GM23338 (cell line): Measurements from ENCODE around the gene RAD21L1. TPM values are rescaled to one million over a fixed set of nuclear protein-coding genes. Genes with fewer than 3 reads are reported as not detected.

Source experiments
- ATAC-seq: fragments of 200-7000 bp; cut with Tn5 transposase; 3 replicates; pipeline ENCODE4 v1.9.1; 2020
- DNase-seq: peaks from one replicate; pipeline ENCODE4 v3.0.0-alpha.2; 2015; ENCODE audit warnings: low spot score
- H2AFZ ChIP-seq: fragments of 200-600 bp; sonication (generic); 2 replicates; pipeline ENCODE4 v1.8.0; 2016; ENCODE audit warnings: antibody characterized with exemption, mild to moderate bottlenecking, moderate library complexity
- H3F3A ChIP-seq: fragments of 200-600 bp; sonication (generic); replicated peaks from 2 replicates; pipeline ENCODE4 v1.8.0; 2017; ENCODE audit warnings: antibody characterized with exemption, mixed run types, low read depth
- H3K27ac ChIP-seq: fragments of 200-600 bp; sonication (generic); 2 replicates; pipeline ENCODE4 v1.6.1; 2016; ENCODE audit warnings: low read depth
- H3K27me3 ChIP-seq: fragments of 200-600 bp; sonication (generic); 2 replicates; pipeline ENCODE4 v1.8.0; 2016; ENCODE audit warnings: mild to moderate bottlenecking, mixed run types, moderate library complexity; ENCODE audit not compliant: insufficient read depth
- H3K36me3 ChIP-seq: fragments of 200-600 bp; sonication (generic); 2 replicates; pipeline ENCODE4 v1.8.0; 2016; ENCODE audit warnings: mild to moderate bottlenecking; ENCODE audit not compliant: insufficient read depth
- H3K4me1 ChIP-seq: fragments of 200-600 bp; sonication (generic); 2 replicates; pipeline ENCODE4 v1.8.0; 2016; ENCODE audit warnings: mild to moderate bottlenecking, moderate library complexity; ENCODE audit not compliant: insufficient read depth
- H3K4me2 ChIP-seq: fragments of 200-600 bp; sonication (generic); 2 replicates; pipeline ENCODE4 v1.7.1; 2017; ENCODE audit warnings: mixed run types
- H3K4me3 ChIP-seq: fragments of 200-600 bp; sonication (generic); 2 replicates; pipeline ENCODE4 v1.6.1; 2016; ENCODE audit warnings: mixed run types
- H3K79me2 ChIP-seq: fragments of 200-600 bp; sonication (generic); replicated peaks from 2 replicates; pipeline ENCODE4 v1.8.0; 2017; ENCODE audit warnings: mild to moderate bottlenecking; ENCODE audit not compliant: insufficient read depth
- H3K9me2 ChIP-seq: fragments of 200-600 bp; sonication (generic); 2 replicates; pipeline ENCODE4 v1.8.0; 2017; ENCODE audit not compliant: insufficient read depth
- H4K20me1 ChIP-seq: fragments of 200-600 bp; sonication (generic); replicated peaks from 2 replicates; pipeline ENCODE4 v1.8.0; 2017; ENCODE audit warnings: mild to moderate bottlenecking; ENCODE audit not compliant: insufficient read depth
- H3K27ac Mint-ChIP-seq: 2 replicates; pipeline ENCODE4 v1.8.0; 2020; ENCODE audit warnings: inconsistent platforms, mild to moderate bottlenecking, moderate library complexity, mixed read lengths
- H3K27me3 Mint-ChIP-seq: 3 replicates; pipeline ENCODE4 v1.8.0; 2022; ENCODE audit warnings: low read depth, mild to moderate bottlenecking, moderate library complexity, mixed read lengths, inconsistent platforms; ENCODE audit not compliant: insufficient read depth, poor library complexity
- H3K36me3 Mint-ChIP-seq: 3 replicates; pipeline ENCODE4 v1.8.0; 2021; ENCODE audit warnings: low read depth, mild to moderate bottlenecking, inconsistent platforms, moderate library complexity, mixed read lengths
- H3K4me1 Mint-ChIP-seq: 3 replicates; pipeline ENCODE4 v1.8.0; 2020; ENCODE audit warnings: mild to moderate bottlenecking, inconsistent platforms, mixed read lengths
- H3K4me3 Mint-ChIP-seq: 3 replicates; pipeline ENCODE4 v1.8.0; 2021; ENCODE audit warnings: moderate library complexity, mild to moderate bottlenecking, inconsistent platforms, mixed read lengths
- H3K9me3 Mint-ChIP-seq: 3 replicates; pipeline ENCODE4 v1.8.0; 2020; ENCODE audit warnings: moderate library complexity, mild to moderate bottlenecking, inconsistent platforms, mixed read lengths
- EZH2 ChIP-seq: fragments of 200-600 bp; sonication (generic); IDR thresholded peaks from one replicate; pipeline ENCODE4 v1.8.0; 2017; ENCODE audit warnings: antibody characterized with exemption, mild to moderate bottlenecking, low read depth; ENCODE audit not compliant: unreplicated experiment
- EZH2phosphoT487 ChIP-seq: fragments of 200-600 bp; sonication (generic); IDR thresholded peaks from one replicate; pipeline ENCODE4 v1.8.1; 2018; ENCODE audit warnings: antibody characterized with exemption; ENCODE audit not compliant: unreplicated experiment
- NANOG ChIP-seq: IDR thresholded peaks from 2 replicates; pipeline ENCODE4 v1.6.1; 2016; ENCODE audit warnings: antibody characterized with exemption, borderline replicate concordance
- POLR2AphosphoS5 ChIP-seq: IDR thresholded peaks from 2 replicates; pipeline ENCODE4 v1.6.1; 2016; ENCODE audit warnings: antibody characterized with exemption, low read depth
- STAT1 ChIP-seq: IDR thresholded peaks from one replicate; pipeline ENCODE4 v1.6.1; 2016; ENCODE audit warnings: antibody characterized with exemption; ENCODE audit not compliant: unreplicated experiment
- ZNF114 ChIP-seq: fragments of 250-450 bp; sonication (Bioruptor Pico); IDR thresholded peaks from 2 replicates; pipeline ENCODE4 v1.5.0; 2020; ENCODE audit warnings: mild to moderate bottlenecking, moderate library complexity
- ZNF331 ChIP-seq: fragments of 250-450 bp; sonication (Bioruptor Pico); IDR thresholded peaks from 2 replicates; pipeline ENCODE4 v1.5.0; 2020; ENCODE audit warnings: low read depth, mild to moderate bottlenecking, moderate library complexity
- polyA plus RNA-seq: library from polyadenylated mRNA; unstranded; fragments of >200 nt; fragmentation: Nextera tagmentation; extraction: Ambion mirVana; gene quantifications from 2 replicates; pipeline ENCODE4 v1.2.1, GENCODE V29; 2016
- total RNA-seq: library from RNA; depleted of rRNA; stranded (reverse); fragments of >200 nt; shearing (Covaris generic); gene quantifications from 2 replicates; pipeline ENCODE4 v1.2.3, GENCODE V29; 2014
- TF ChIP-seq, protein P1 (sequence below): fragments of 250-450 bp; sonication (Bioruptor Pico); IDR thresholded peaks from 2 replicates; pipeline ENCODE4 v1.5.0; 2020; ENCODE audit warnings: mild to moderate bottlenecking, moderate library complexity
- TF ChIP-seq, protein P2 (sequence below), 2 experiments: fragments of 200-600 bp in 1 of 2; sonication (generic) in 1 of 2; conservative IDR thresholded peaks; 2 replicates each; pipeline versions ENCODE4 v1.5.1 to v1.6.1; 2016 to 2017; ENCODE audit warnings: antibody characterized with exemption in 2 of 2, low read depth in 2 of 2, mild to moderate bottlenecking in 2 of 2, moderate library complexity in 1 of 2
- TF ChIP-seq, protein P3 (sequence below): IDR thresholded peaks from 2 replicates; pipeline ENCODE4 v1.6.1; 2016; ENCODE audit warnings: antibody characterized with exemption
- TF ChIP-seq, protein P4 (sequence below): IDR thresholded peaks from one replicate; pipeline ENCODE4 v1.6.1; 2018; ENCODE audit warnings: antibody characterized with exemption; ENCODE audit not compliant: unreplicated experiment

RAD21L1 gene
- total and polyA plus RNA-seq, 2 experiments from 2014 or later, result 0.10 to 0.95 TPM

DNA sequence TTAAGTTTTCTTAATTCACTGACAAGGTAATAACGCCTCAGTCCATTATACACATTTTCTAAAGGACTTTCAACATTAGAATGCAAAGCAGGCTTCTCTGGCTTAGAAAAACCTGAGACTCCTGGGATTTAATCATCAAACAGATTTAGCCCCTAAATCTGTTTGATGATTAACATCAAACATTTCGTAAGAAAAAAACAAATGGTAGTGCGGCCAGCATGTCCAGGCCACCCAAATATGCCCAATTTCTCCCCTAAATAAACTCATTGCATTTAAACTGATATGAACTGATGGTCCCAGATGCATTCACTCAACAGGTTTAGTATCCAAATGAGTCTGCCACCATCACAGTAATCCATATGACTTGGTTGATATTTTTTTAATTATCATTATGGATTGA lies 47.2 kb upstream of the RAD21L1 start:
- H2AFZ ChIP-seq, result no peak overlapping the region
- Mint-ChIP-seq H3K27ac (no peak overlapping the region), H3K4me1 (peaks cover 18% of the 10 kb centered on the region), H3K36me3 (peaks cover 2% of the 10 kb centered on the region; the same call in 1 of the 3 replicates), H3K9me3 (no peaks in the 10 kb centered on the region), H3K4me3 (no peak overlapping the region), H3K27me3 (peaks cover 14% of the 10 kb centered on the region)
- no peaks in the 10 kb centered on the region; the same call in 1 of the 2 replicates for H4K20me1 ChIP-seq
- TF ChIP-seq EZH2 (no peak), NANOG (no peak), STAT1 (no peak), EZH2phosphoT487 (no peak), ZNF114 (no peak), ZNF331 (CRISPR knock-in tag) (no peak), POLR2AphosphoS5 (no peak)
- TF ChIP-seq, protein P1, sequence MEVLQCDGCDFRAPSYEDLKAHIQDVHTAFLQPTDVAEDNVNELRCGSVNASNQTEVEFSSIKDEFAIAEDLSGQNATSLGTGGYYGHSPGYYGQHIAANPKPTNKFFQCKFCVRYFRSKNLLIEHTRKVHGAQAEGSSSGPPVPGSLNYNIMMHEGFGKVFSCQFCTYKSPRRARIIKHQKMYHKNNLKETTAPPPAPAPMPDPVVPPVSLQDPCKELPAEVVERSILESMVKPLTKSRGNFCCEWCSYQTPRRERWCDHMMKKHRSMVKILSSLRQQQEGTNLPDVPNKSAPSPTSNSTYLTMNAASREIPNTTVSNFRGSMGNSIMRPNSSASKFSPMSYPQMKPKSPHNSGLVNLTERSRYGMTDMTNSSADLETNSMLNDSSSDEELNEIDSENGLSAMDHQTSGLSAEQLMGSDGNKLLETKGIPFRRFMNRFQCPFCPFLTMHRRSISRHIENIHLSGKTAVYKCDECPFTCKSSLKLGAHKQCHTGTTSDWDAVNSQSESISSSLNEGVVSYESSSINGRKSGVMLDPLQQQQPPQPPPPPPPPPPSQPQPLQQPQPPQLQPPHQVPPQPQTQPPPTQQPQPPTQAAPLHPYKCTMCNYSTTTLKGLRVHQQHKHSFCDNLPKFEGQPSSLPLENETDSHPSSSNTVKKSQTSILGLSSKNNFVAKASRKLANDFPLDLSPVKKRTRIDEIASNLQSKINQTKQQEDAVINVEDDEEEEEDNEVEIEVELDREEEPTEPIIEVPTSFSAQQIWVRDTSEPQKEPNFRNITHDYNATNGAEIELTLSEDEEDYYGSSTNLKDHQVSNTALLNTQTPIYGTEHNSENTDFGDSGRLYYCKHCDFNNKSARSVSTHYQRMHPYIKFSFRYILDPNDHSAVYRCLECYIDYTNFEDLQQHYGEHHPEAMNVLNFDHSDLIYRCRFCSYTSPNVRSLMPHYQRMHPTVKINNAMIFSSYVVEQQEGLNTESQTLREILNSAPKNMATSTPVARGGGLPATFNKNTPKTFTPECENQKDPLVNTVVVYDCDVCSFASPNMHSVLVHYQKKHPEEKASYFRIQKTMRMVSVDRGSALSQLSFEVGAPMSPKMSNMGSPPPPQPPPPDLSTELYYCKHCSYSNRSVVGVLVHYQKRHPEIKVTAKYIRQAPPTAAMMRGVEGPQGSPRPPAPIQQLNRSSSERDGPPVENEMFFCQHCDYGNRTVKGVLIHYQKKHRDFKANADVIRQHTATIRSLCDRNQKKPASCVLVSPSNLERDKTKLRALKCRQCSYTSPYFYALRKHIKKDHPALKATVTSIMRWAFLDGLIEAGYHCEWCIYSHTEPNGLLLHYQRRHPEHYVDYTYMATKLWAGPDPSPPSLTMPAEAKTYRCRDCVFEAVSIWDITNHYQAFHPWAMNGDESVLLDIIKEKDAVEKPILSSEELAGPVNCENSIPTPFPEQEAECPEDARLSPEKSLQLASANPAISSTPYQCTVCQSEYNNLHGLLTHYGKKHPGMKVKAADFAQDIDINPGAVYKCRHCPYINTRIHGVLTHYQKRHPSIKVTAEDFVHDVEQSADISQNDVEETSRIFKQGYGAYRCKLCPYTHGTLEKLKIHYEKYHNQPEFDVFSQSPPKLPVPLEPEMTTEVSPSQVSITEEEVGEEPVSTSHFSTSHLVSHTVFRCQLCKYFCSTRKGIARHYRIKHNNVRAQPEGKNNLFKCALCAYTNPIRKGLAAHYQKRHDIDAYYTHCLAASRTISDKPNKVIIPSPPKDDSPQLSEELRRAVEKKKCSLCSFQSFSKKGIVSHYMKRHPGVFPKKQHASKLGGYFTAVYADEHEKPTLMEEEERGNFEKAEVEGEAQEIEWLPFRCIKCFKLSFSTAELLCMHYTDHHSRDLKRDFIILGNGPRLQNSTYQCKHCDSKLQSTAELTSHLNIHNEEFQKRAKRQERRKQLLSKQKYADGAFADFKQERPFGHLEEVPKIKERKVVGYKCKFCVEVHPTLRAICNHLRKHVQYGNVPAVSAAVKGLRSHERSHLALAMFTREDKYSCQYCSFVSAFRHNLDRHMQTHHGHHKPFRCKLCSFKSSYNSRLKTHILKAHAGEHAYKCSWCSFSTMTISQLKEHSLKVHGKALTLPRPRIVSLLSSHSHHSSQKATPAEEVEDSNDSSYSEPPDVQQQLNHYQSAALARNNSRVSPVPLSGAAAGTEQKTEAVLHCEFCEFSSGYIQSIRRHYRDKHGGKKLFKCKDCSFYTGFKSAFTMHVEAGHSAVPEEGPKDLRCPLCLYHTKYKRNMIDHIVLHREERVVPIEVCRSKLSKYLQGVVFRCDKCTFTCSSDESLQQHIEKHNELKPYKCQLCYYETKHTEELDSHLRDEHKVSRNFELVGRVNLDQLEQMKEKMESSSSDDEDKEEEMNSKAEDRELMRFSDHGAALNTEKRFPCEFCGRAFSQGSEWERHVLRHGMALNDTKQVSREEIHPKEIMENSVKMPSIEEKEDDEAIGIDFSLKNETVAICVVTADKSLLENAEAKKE (CRISPR knock-in tag), result no peak
- TF ChIP-seq, protein P2, sequence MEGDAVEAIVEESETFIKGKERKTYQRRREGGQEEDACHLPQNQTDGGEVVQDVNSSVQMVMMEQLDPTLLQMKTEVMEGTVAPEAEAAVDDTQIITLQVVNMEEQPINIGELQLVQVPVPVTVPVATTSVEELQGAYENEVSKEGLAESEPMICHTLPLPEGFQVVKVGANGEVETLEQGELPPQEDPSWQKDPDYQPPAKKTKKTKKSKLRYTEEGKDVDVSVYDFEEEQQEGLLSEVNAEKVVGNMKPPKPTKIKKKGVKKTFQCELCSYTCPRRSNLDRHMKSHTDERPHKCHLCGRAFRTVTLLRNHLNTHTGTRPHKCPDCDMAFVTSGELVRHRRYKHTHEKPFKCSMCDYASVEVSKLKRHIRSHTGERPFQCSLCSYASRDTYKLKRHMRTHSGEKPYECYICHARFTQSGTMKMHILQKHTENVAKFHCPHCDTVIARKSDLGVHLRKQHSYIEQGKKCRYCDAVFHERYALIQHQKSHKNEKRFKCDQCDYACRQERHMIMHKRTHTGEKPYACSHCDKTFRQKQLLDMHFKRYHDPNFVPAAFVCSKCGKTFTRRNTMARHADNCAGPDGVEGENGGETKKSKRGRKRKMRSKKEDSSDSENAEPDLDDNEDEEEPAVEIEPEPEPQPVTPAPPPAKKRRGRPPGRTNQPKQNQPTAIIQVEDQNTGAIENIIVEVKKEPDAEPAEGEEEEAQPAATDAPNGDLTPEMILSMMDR (conservative IDR thresholded peaks at IDR 0.05; ENCODE audit: low read depth in 2 of 2), result no peak
- TF ChIP-seq, protein P3, sequence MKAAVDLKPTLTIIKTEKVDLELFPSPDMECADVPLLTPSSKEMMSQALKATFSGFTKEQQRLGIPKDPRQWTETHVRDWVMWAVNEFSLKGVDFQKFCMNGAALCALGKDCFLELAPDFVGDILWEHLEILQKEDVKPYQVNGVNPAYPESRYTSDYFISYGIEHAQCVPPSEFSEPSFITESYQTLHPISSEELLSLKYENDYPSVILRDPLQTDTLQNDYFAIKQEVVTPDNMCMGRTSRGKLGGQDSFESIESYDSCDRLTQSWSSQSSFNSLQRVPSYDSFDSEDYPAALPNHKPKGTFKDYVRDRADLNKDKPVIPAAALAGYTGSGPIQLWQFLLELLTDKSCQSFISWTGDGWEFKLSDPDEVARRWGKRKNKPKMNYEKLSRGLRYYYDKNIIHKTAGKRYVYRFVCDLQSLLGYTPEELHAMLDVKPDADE, result no peak
- TF ChIP-seq, protein P4, sequence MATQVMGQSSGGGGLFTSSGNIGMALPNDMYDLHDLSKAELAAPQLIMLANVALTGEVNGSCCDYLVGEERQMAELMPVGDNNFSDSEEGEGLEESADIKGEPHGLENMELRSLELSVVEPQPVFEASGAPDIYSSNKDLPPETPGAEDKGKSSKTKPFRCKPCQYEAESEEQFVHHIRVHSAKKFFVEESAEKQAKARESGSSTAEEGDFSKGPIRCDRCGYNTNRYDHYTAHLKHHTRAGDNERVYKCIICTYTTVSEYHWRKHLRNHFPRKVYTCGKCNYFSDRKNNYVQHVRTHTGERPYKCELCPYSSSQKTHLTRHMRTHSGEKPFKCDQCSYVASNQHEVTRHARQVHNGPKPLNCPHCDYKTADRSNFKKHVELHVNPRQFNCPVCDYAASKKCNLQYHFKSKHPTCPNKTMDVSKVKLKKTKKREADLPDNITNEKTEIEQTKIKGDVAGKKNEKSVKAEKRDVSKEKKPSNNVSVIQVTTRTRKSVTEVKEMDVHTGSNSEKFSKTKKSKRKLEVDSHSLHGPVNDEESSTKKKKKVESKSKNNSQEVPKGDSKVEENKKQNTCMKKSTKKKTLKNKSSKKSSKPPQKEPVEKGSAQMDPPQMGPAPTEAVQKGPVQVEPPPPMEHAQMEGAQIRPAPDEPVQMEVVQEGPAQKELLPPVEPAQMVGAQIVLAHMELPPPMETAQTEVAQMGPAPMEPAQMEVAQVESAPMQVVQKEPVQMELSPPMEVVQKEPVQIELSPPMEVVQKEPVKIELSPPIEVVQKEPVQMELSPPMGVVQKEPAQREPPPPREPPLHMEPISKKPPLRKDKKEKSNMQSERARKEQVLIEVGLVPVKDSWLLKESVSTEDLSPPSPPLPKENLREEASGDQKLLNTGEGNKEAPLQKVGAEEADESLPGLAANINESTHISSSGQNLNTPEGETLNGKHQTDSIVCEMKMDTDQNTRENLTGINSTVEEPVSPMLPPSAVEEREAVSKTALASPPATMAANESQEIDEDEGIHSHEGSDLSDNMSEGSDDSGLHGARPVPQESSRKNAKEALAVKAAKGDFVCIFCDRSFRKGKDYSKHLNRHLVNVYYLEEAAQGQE, result no peak
- peaks cover 9% of the 10 kb centered on the region; the same call in 1 of the 2 replicates for H3K4me1 ChIP-seq
- H3K79me2 ChIP-seq, result no peaks in the 10 kb centered on the region
- no peak overlapping the region for H3K27ac ChIP-seq
- no peaks in the 10 kb centered on the region for H3F3A ChIP-seq
- no peaks in the 10 kb centered on the region for H3K9me2 ChIP-seq
- no peak overlapping the region for H3K4me3 ChIP-seq
- no peaks in the 10 kb centered on the region for H3K36me3 ChIP-seq
- peaks cover 13% of the 10 kb centered on the region for H3K27me3 ChIP-seq
- no peak for DNase-seq
- H3K4me2 ChIP-seq, result no peak overlapping the region
- no peak for ATAC-seq
